Large intestine (tissue), 3 donors: ENCODE data around the gene CDKN2B. TPM values are rescaled to one million over a fixed set of nuclear protein-coding genes. Genes with fewer than 3 reads are reported as not detected.
A peak's percentile ranks its signal among the peaks of the same experiment; 100 is the strongest.
"Not testable (repeated sequence)": the region's sequence is repeated elsewhere in the genome, so short reads cannot be mapped to it uniquely, and the experiment has no call there.

ENCODE experiments used
- DNase-seq, 2 donors: peaks; one replicate each; pipeline versions ENCODE4 v3.0.0 to v3.0.0-alpha.2; 2013
- H3K27ac ChIP-seq: one replicate; pipeline ENCODE4 v1.5.1; 2013; ENCODE audit warnings: low read length
- H3K27me3 ChIP-seq: 2 replicates; pipeline ENCODE4 v1.6.1; 2013; ENCODE audit warnings: low read length; ENCODE audit not compliant: control insufficient read depth, insufficient read depth
- H3K36me3 ChIP-seq: 2 replicates; pipeline ENCODE4 v1.6.1; 2013; ENCODE audit warnings: low read length; ENCODE audit not compliant: control insufficient read depth, insufficient read depth
- H3K4me1 ChIP-seq: one replicate; pipeline ENCODE4 v1.6.1; 2013; ENCODE audit warnings: low read length; ENCODE audit not compliant: control insufficient read depth, insufficient read depth
- H3K4me3 ChIP-seq: one replicate; pipeline ENCODE4 v1.5.1; 2013; ENCODE audit warnings: low read length
- H3K9me3 ChIP-seq: one replicate; pipeline ENCODE4 v1.6.1; 2013; ENCODE audit warnings: mild to moderate bottlenecking, low read depth, low read length, moderate library complexity; ENCODE audit not compliant: control insufficient read depth
- WGBS: methylation state at CpG from one replicate; pipeline ENCODE4 v1.1.5; 2013; ENCODE audit warnings: low lambda C conversion rate; ENCODE audit not compliant: insufficient coverage; 5-methylcytosine and 5-hydroxymethylcytosine counted together
- polyA plus RNA-seq: library from polyadenylated mRNA; unstranded; fragments of 120-200 nt; gene quantifications from one replicate; pipeline ENCODE4 v1.2.1, GENCODE V29; 2013

CDKN2B gene
- polyA plus RNA-seq, 1 donor = 21.7 TPM

- WGBS = 10% methylated on average over 2 of the region's 28 CpGs
- Histone ChIP-seq H3K4me1 (peaks cover 6% of the 10 kb centered on the region), H3K9me3 (peaks cover 3% of the 10 kb centered on the region), H3K27ac (no peak overlapping the region), H3K4me3 (no peak overlapping the region), H3K27me3 (peaks cover 93% of the 10 kb centered on the region), H3K36me3 (no peaks in the 10 kb centered on the region)
- no peak for DNase-seq
Observed at GRCh38 chr9:21969011-21969940, 39.8 kb downstream of the CDKN2B start.

- H3K36me3 ChIP-seq = no peaks in the 10 kb centered on the region
- H3K27me3 ChIP-seq = peaks cover 92% of the 10 kb centered on the region
- peaks cover 3% of the 10 kb centered on the region for H3K9me3 ChIP-seq
- H3K4me1 ChIP-seq = peaks cover 6% of the 10 kb centered on the region
- no peak overlapping the region for H3K27ac ChIP-seq
- 0% methylated on average over 3 of the region's 41 CpGs for WGBS
- no peak overlapping the region for H3K4me3 ChIP-seq
- DNase-seq = peak in 1 of 2 donors; percentile 28
Observed at GRCh38 chr9:21968331-21969010, 40.6 kb downstream of the CDKN2B start.

GRCh38 chr9:21967702-21968101 is 41.4 kb downstream of the CDKN2B start:
- Histone ChIP-seq H3K4me1 (peaks cover 6% of the 10 kb centered on the region), H3K9me3 (peaks cover 3% of the 10 kb centered on the region), H3K4me3 (no peak overlapping the region), H3K36me3 (no peaks in the 10 kb centered on the region), H3K27me3 (peaks cover 89% of the 10 kb centered on the region), H3K27ac (no peak overlapping the region)
- no peak for DNase-seq
- WGBS = no CpG with 5 or more reads among the region's 10 CpGs

- H3K27me3 ChIP-seq = peaks cover 86% of the 10 kb centered on the region
- H3K4me1 ChIP-seq = peaks cover 6% of the 10 kb centered on the region
- DNase-seq = no peak
- no peaks in the 10 kb centered on the region for H3K36me3 ChIP-seq
- no peak overlapping the region for H3K27ac ChIP-seq
- no peak overlapping the region for H3K4me3 ChIP-seq
- WGBS = no CpG with 5 or more reads among the region's 19 CpGs
- H3K9me3 ChIP-seq = peaks cover 3% of the 10 kb centered on the region
Observed at GRCh38 chr9:21967169-21967568, 41.9 kb downstream of the CDKN2B start.

GRCh38 chr9:21966140-21966851 is 42.8 kb downstream of the CDKN2B start:
- peaks cover 3% of the 10 kb centered on the region for H3K9me3 ChIP-seq
- DNase-seq = no peak
- no peak overlapping the region for H3K4me3 ChIP-seq
- peaks cover 79% of the 10 kb centered on the region for H3K27me3 ChIP-seq
- H3K4me1 ChIP-seq = peaks cover 6% of the 10 kb centered on the region
- no peaks in the 10 kb centered on the region for H3K36me3 ChIP-seq
- H3K27ac ChIP-seq = no peak overlapping the region
- 20% methylated on average over 4 of the region's 15 CpGs for WGBS

- no peaks in the 10 kb centered on the region for H3K36me3 ChIP-seq
- no CpG with 5 or more reads among the region's 30 CpGs for WGBS
- peaks cover 71% of the 10 kb centered on the region for H3K27me3 ChIP-seq
- H3K4me1 ChIP-seq = peaks cover 6% of the 10 kb centered on the region
- H3K4me3 ChIP-seq = peak overlapping the region; percentile 32
- peak; percentile 61 to 65 for DNase-seq
- no peak overlapping the region for H3K27ac ChIP-seq
- H3K9me3 ChIP-seq = peaks cover 3% of the 10 kb centered on the region
Observed at GRCh38 chr9:21965401-21965951, 43.6 kb downstream of the CDKN2B start.

- peaks cover 3% of the 10 kb centered on the region for H3K9me3 ChIP-seq
- no peak overlapping the region for H3K27ac ChIP-seq
- H3K4me3 ChIP-seq = peak overlapping the region; percentile 32
- peaks cover 66% of the 10 kb centered on the region for H3K27me3 ChIP-seq
- no CpG with 5 or more reads among the region's 29 CpGs for WGBS
- H3K36me3 ChIP-seq = no peaks in the 10 kb centered on the region
- DNase-seq = peak; percentile 39 to 70
- peaks cover 6% of the 10 kb centered on the region for H3K4me1 ChIP-seq
Observed at GRCh38 chr9:21964925-21965385, 44.1 kb downstream of the CDKN2B start.

- Histone ChIP-seq H3K36me3 (no peaks in the 10 kb centered on the region), H3K4me1 (peaks cover 6% of the 10 kb centered on the region), H3K27ac (no peak overlapping the region), H3K27me3 (peaks cover 34% of the 10 kb centered on the region), H3K4me3 (no peak overlapping the region), H3K9me3 (no peaks in the 10 kb centered on the region)
- no peak for DNase-seq
- WGBS = no CpG with 5 or more reads among the region's 2 CpGs
Observed at GRCh38 chr9:21961569-21961968, 47.5 kb downstream of the CDKN2B start.

GRCh38 chr9:21959268-21959667 is 49.8 kb downstream of the CDKN2B start:
- H3K4me3 ChIP-seq, H3K9me3 ChIP-seq, H3K4me1 ChIP-seq, H3K27ac ChIP-seq, DNase-seq, H3K36me3 ChIP-seq: not testable (repeated sequence)
- H3K27me3 ChIP-seq = peaks cover 17% of the 10 kb centered on the region
- no CpG with 5 or more reads among the region's 33 CpGs for WGBS

- Histone ChIP-seq H3K27me3 (peaks cover 13% of the 10 kb centered on the region), H3K36me3 (no peaks in the 10 kb centered on the region), H3K27ac (no peak overlapping the region), H3K4me1 (no peaks in the 10 kb centered on the region), H3K9me3 (no peaks in the 10 kb centered on the region), H3K4me3 (no peak overlapping the region)
- no peak for DNase-seq
- WGBS = no CpG with 5 or more reads among the region's 2 CpGs
Observed at GRCh38 chr9:21958833-21959232, 50.3 kb downstream of the CDKN2B start.
